SK-N-SH (cell line): ENCODE results near the gene IQSEC1. TPM values are rescaled to one million over a fixed set of nuclear protein-coding genes. Genes with fewer than 3 reads are reported as not detected.

ENCODE experiments used
- CTCF ChIA-PET: fragments of 300-600, 350-600 bp; formaldehyde crosslinking; extraction: SDS; loops from one replicate; lab custom pipeline; 2021; lab: Yijun Ruan, JAX
- POLR2A ChIA-PET: fragments of 350-600 bp; sonication (Branson Sonifier 250); formaldehyde crosslinking; extraction: SDS; loops from one replicate; lab custom pipeline; 2020; ENCODE audit warnings: antibody characterized with exemption, inconsistent platforms; lab: Yijun Ruan, JAX
- DNase-seq: peaks from one replicate; pipeline ENCODE4 v3.0.0; 2012
- H2AFZ ChIP-seq: fragments of 200-600 bp; sonication (generic); 2 replicates; pipeline ENCODE4 v1.8.1; 2016; ENCODE audit warnings: antibody characterized with exemption, mild to moderate bottlenecking, low read depth
- H3F3A ChIP-seq: fragments of 200-600 bp; sonication (generic); replicated peaks from 2 replicates; pipeline ENCODE3; 2016; ENCODE audit warnings: antibody characterized with exemption, mild to moderate bottlenecking; ENCODE audit not compliant: insufficient read depth
- H3K27ac ChIP-seq, 2 experiments: fragments of 200-500 bp in 1 of 2; fragments of 200-600 bp in 1 of 2; sonication (Bioruptor generic) in 1 of 2; sonication (generic), shearing (Covaris generic) in 1 of 2; 2 replicates each; pipeline versions ENCODE4 v1.5.1 to v1.6.1; 2014 to 2016; ENCODE audit warnings: low read depth in 2 of 2, inconsistent platforms in 1 of 2, low read length in 1 of 2, mild to moderate bottlenecking in 1 of 2, mixed read lengths in 1 of 2
- H3K27me3 ChIP-seq: fragments of 200-600 bp; sonication (generic), shearing (Covaris generic); 2 replicates; pipeline ENCODE4 v1.6.1; 2016; ENCODE audit warnings: mixed run types; ENCODE audit not compliant: insufficient read depth
- H3K36me3 ChIP-seq, 2 experiments: fragments of 200-500 bp in 1 of 2; fragments of 200-600 bp in 1 of 2; sonication (Bioruptor generic) in 1 of 2; sonication (generic) in 1 of 2; replicated peaks in 1 of 2; 2 replicates each; pipeline versions ENCODE3 to v1.5.1; 2014 to 2016; ENCODE audit warnings: low read length in 1 of 2, mild to moderate bottlenecking in 1 of 2; ENCODE audit not compliant: insufficient read depth in 2 of 2, control insufficient read depth in 1 of 2
- H3K4me1 ChIP-seq, 2 experiments: fragments of 200-500 bp in 1 of 2; fragments of 200-600 bp in 1 of 2; sonication (Bioruptor generic) in 1 of 2; sonication (generic), shearing (Covaris generic) in 1 of 2; 2 replicates each; pipeline versions ENCODE4 v1.5.1 to v1.6.1; 2014 to 2016; ENCODE audit warnings: low read depth in 1 of 2, low read length in 1 of 2, mixed run types in 1 of 2; ENCODE audit not compliant: insufficient read depth in 2 of 2, control insufficient read depth in 1 of 2
- H3K4me2 ChIP-seq: fragments of 200-600 bp; sonication (generic), shearing (Covaris generic); 2 replicates; pipeline ENCODE4 v1.6.1; 2017; ENCODE audit warnings: mixed run types
- H3K4me3 ChIP-seq, 2 experiments: fragments of 200-500 bp in 1 of 2; fragments of 200-600 bp in 1 of 2; sonication (Bioruptor generic) in 1 of 2; sonication (generic), shearing (Covaris generic) in 1 of 2; 2 replicates each; pipeline versions ENCODE4 v1.5.1 to v1.8.1; 2014 to 2016; ENCODE audit warnings: low read depth in 2 of 2, inconsistent platforms in 1 of 2, low read length in 1 of 2, mild to moderate bottlenecking in 1 of 2, mixed read lengths in 1 of 2, moderate library complexity in 1 of 2
- H3K79me2 ChIP-seq: fragments of 200-600 bp; sonication (generic); 2 replicates; pipeline ENCODE4 v1.8.1; 2017; ENCODE audit warnings: mild to moderate bottlenecking; ENCODE audit not compliant: insufficient read depth
- H3K9ac ChIP-seq: fragments of 200-600 bp; sonication (generic); 2 replicates; pipeline ENCODE4 v1.6.1; 2017; ENCODE audit warnings: mixed run types
- H3K9me2 ChIP-seq: fragments of 200-600 bp; sonication (generic); 2 replicates; pipeline ENCODE4 v1.6.1; 2017; ENCODE audit warnings: mixed run types
- H3K9me3 ChIP-seq: fragments of 200-600 bp; sonication (generic); 2 replicates; pipeline ENCODE4 v1.6.1; 2017; ENCODE audit warnings: mixed run types, mild to moderate bottlenecking, moderate library complexity
- H4K20me1 ChIP-seq: fragments of 200-600 bp; sonication (generic); 2 replicates; pipeline ENCODE4 v1.6.1; 2017; ENCODE audit warnings: mild to moderate bottlenecking, mixed run types; ENCODE audit not compliant: insufficient read depth
- GABPA ChIP-seq: IDR thresholded peaks from 2 replicates; pipeline ENCODE4 v1.4.0; 2012; ENCODE audit warnings: low read depth, mild to moderate bottlenecking
- MXI1 ChIP-seq: IDR thresholded peaks from 2 replicates; pipeline ENCODE4 v1.6.1; 2012; ENCODE audit warnings: mild to moderate bottlenecking, low read depth, low read length, improper control_type of control experiment
- POLR2AphosphoS5 ChIP-seq: IDR thresholded peaks from 2 replicates; pipeline ENCODE4 v1.6.1; 2012; ENCODE audit warnings: low read depth, low read length
- RAD21 ChIP-seq: IDR thresholded peaks from 2 replicates; pipeline ENCODE4 v1.6.1; 2012; ENCODE audit warnings: mild to moderate bottlenecking, low read length
- RFX5 ChIP-seq: IDR thresholded peaks from 2 replicates; pipeline ENCODE4 v1.6.1; 2012; ENCODE audit warnings: mild to moderate bottlenecking, improper control_type of control experiment, low read length
- SMC3 ChIP-seq: IDR thresholded peaks from 2 replicates; pipeline ENCODE4 v1.6.1; 2012; ENCODE audit warnings: low read depth, low read length, improper control_type of control experiment
- USF2 ChIP-seq: fragments of 150-350 bp; IDR thresholded peaks from 2 replicates; pipeline ENCODE4 v1.6.1; 2017; ENCODE audit warnings: antibody characterized with exemption, low read length, low read depth, borderline replicate concordance
- WGBS: methylation state at CpG from one replicate; pipeline ENCODE4 v1.1.6; 2017; ENCODE audit warnings: low lambda C conversion rate; 5-methylcytosine and 5-hydroxymethylcytosine counted together
- polyA plus RNA-seq, 3 experiments: library from polyadenylated mRNA; depleted of rRNA; stranded (reverse); fragments of >200 nt; gene quantifications; 2 replicates each; pipeline ENCODE4 v1.2.3, GENCODE V29; 2012
- TF ChIP-seq, protein P1 (sequence below): fragments of 200-600 bp; sonication (generic); IDR thresholded peaks from 2 replicates; pipeline ENCODE4 v1.6.1; 2017; ENCODE audit warnings: antibody characterized with exemption, mild to moderate bottlenecking, moderate library complexity

Gene IQSEC1
- polyA plus RNA-seq, 1 of the 3 experiments (the other 2 are of a cell fraction): 6.2 TPM

DNA sequence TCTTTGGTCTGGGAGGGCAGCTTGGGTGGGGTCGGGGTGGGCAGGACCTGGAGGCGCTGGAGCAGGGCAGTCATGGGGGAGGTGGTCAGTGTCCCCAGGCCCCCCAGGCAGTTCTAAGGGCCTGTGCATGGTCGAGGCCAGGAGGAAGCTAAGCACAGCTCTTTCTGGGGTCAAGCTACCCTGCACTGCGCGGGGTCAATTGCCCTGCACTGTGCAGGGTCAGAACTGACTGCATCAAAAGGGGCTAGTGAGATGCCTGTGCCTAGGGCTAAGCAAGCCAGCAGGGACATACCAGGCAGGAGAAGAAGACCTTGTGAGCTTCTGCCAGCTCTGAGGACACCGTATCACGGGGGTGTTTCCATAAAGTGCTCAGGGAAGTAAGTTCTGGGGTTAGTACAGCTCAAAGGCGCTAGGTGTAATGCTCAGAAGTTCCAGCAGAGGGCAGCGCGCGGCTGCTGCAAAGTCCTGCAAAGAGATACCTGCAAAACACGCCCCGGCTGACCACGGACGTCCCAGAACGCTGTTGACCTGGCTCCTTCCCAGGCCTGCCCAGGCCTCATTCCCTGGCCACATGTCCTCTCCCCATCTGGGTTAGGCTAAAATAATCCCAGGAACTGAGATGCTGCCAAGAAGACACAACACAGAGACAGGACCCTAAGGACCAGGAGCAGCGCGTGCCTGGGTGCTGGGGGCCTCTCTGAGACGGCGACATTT, 18.8 kb upstream of the IQSEC1 start:
- Histone ChIP-seq H2AFZ (no peak overlapping the region), H3K36me3 (no peaks in the 10 kb centered on the region), H3K9ac (no peak overlapping the region), H3K27ac (no peak overlapping the region), H3F3A (no peaks in the 10 kb centered on the region), H3K79me2 (no peaks in the 10 kb centered on the region), H4K20me1 (no peaks in the 10 kb centered on the region), H3K4me1 (peaks cover 0 to 16% of the 10 kb centered on the region in 2 experiments; a peak in 1 of 4 replicates), H3K4me2 (no peak overlapping the region), H3K9me2 (no peaks in the 10 kb centered on the region), H3K27me3 (no peaks in the 10 kb centered on the region), H3K9me3 (no peaks in the 10 kb centered on the region), H3K4me3 (no peak overlapping the region; a peak in 1 of 4 replicates)
- ChIA-PET CTCF (interaction anchor here (0.6 to 4.8 kb wide), 101 partner anchors 10 to 566 kb away, joined by 3 to 54 read pairs (median 4); partner anchors contain the start of genes IQSEC1 and NUP210), POLR2A (no interaction called here)
- TF ChIP-seq SMC3 (peak; percentile 91), POLR2AphosphoS5 (no peak), RFX5 (0 out of 2 replicates have a peak, but pooled peaks have one; percentile 29), GABPA (no peak), MXI1 (0 out of 2 replicates have a peak, but pooled peaks have one; percentile 22), RAD21 (peak; percentile 93)
- TF ChIP-seq, protein P1, sequence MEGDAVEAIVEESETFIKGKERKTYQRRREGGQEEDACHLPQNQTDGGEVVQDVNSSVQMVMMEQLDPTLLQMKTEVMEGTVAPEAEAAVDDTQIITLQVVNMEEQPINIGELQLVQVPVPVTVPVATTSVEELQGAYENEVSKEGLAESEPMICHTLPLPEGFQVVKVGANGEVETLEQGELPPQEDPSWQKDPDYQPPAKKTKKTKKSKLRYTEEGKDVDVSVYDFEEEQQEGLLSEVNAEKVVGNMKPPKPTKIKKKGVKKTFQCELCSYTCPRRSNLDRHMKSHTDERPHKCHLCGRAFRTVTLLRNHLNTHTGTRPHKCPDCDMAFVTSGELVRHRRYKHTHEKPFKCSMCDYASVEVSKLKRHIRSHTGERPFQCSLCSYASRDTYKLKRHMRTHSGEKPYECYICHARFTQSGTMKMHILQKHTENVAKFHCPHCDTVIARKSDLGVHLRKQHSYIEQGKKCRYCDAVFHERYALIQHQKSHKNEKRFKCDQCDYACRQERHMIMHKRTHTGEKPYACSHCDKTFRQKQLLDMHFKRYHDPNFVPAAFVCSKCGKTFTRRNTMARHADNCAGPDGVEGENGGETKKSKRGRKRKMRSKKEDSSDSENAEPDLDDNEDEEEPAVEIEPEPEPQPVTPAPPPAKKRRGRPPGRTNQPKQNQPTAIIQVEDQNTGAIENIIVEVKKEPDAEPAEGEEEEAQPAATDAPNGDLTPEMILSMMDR: peak; percentile 86
- peak; percentile 83 for DNase-seq
- 30% methylated on average over 13 of the region's 20 CpGs for WGBS

GRCh38 chr3:13088028-13089006, 15.1 kb upstream of the IQSEC1 start:
- no peaks in the 10 kb centered on the region for H3K79me2 ChIP-seq
- H4K20me1 ChIP-seq: no peaks in the 10 kb centered on the region
- no peak overlapping the region for H3K4me3 ChIP-seq
- peaks cover 0 to 16% of the 10 kb centered on the region in 2 experiments; a peak in 1 of 4 replicates for H3K4me1 ChIP-seq
- H3K4me2 ChIP-seq: no peak overlapping the region
- H3K9me3 ChIP-seq: no peaks in the 10 kb centered on the region
- POLR2A ChIA-PET: interaction anchor here (1.3 kb wide), 1 partner anchor 70 kb away, joined by 3 read pairs; no protein-coding TSS in a partner anchor
- CTCF ChIA-PET: no interaction called here
- H2AFZ ChIP-seq: no peak overlapping the region
- H3F3A ChIP-seq: no peaks in the 10 kb centered on the region
- H3K36me3 ChIP-seq: no peaks in the 10 kb centered on the region
- H3K9me2 ChIP-seq: no peaks in the 10 kb centered on the region
- 0 out of 2 replicates have a peak, but pooled peaks have one; percentile 9 for TF ChIP-seq RAD21
- no peak for TF ChIP-seq USF2
- no peak overlapping the region for H3K9ac ChIP-seq
- H3K27me3 ChIP-seq: no peaks in the 10 kb centered on the region
- WGBS: 77% methylated on average over 14 of the region's 14 CpGs
- no peak overlapping the region for H3K27ac ChIP-seq
- DNase-seq: no peak
